ENCODE data around the gene OLFML2A.

DNA sequence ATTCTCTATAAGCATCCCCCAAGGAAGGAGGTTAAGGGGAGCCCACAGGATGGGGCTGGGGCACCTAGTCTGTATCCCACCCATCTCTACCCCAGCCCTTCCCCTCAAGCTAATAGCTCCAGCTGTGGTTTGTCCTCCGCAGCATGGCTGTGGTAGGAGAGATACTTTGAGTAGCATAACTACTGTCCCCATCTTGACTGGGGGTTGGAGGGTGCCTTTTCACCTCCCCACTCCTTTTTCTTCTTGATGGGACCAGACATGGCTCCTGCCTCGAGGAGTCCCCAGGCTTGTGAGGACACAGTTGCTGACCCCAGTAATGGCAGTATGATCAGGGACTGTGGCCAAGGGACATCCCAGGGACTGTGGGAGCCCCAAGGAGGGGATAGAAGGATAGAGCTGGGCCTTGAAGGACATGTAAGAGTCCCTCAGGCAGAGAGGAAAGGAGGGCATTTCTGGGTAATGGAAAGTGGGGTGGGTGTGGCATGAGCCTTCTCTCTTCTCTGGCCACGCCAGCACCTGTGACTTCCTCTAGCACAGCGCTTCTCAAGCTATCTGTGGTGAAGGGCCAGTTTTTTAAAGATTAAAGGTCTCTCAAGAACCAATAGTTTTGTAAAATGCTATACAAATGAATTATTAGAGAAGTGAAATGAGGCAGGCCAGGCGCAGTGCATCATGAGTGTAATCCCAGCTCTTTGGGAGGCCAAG, 14.0 kb downstream of the OLFML2A start:
- TF ChIP-seq GATA2 (IDR thresholded peaks at IDR 0.05; ENCODE audit: low read depth, low read length) (no peak), GATA3 (IDR thresholded peaks at IDR 0.05; ENCODE audit: low read depth, low read length) (no peak)
